ENCODE measurements around the gene EFL1.

DNA sequence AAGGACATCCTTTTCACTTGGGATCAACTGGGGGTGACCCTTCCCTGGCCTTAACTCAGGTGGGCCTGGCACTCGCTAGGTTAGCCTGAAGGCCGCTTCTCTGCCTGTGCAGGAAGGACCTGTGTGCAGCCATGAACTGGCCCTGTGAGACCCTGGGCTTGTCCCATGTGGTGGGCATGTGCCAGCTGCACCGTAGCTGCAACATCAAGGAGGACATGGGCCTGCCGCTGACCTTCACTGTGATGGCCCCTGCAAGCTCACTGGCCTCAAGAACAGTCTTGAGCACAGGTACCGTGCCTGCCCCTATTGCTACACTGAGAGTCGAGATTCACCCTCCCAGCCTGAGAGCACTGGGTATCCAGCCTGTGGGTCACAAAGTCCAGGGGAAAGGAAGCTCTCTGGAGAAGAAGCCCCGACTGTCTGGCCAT, 43.1 kb upstream of the EFL1 start:
- TF ChIP-seq ZNF121 (CRISPR knock-in tag; IDR thresholded peaks at IDR 0.05) (no peak), SP1 (CRISPR knock-in tag; conservative IDR thresholded peaks at IDR 0.05) (no peak), NFYB (CRISPR knock-in tag; conservative IDR thresholded peaks at IDR 0.05; ENCODE audit: low read depth) (no peak), CREB1 (CRISPR knock-in tag; IDR thresholded peaks at IDR 0.05) (no peak), SMAD4 (CRISPR knock-in tag; IDR thresholded peaks at IDR 0.05) (no peak), NR1H2 (CRISPR knock-in tag; IDR thresholded peaks at IDR 0.05) (no peak), EMX1 (CRISPR knock-in tag; IDR thresholded peaks at IDR 0.05) (no peak)
- TF ChIP-seq, protein P1, sequence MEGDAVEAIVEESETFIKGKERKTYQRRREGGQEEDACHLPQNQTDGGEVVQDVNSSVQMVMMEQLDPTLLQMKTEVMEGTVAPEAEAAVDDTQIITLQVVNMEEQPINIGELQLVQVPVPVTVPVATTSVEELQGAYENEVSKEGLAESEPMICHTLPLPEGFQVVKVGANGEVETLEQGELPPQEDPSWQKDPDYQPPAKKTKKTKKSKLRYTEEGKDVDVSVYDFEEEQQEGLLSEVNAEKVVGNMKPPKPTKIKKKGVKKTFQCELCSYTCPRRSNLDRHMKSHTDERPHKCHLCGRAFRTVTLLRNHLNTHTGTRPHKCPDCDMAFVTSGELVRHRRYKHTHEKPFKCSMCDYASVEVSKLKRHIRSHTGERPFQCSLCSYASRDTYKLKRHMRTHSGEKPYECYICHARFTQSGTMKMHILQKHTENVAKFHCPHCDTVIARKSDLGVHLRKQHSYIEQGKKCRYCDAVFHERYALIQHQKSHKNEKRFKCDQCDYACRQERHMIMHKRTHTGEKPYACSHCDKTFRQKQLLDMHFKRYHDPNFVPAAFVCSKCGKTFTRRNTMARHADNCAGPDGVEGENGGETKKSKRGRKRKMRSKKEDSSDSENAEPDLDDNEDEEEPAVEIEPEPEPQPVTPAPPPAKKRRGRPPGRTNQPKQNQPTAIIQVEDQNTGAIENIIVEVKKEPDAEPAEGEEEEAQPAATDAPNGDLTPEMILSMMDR (IDR thresholded peaks at IDR 0.05) = no peak
- TF ChIP-seq, protein P2, sequence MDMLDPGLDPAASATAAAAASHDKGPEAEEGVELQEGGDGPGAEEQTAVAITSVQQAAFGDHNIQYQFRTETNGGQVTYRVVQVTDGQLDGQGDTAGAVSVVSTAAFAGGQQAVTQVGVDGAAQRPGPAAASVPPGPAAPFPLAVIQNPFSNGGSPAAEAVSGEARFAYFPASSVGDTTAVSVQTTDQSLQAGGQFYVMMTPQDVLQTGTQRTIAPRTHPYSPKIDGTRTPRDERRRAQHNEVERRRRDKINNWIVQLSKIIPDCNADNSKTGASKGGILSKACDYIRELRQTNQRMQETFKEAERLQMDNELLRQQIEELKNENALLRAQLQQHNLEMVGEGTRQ (CRISPR knock-in tag; IDR thresholded peaks at IDR 0.05) = no peak
- TF ChIP-seq, protein P3, sequence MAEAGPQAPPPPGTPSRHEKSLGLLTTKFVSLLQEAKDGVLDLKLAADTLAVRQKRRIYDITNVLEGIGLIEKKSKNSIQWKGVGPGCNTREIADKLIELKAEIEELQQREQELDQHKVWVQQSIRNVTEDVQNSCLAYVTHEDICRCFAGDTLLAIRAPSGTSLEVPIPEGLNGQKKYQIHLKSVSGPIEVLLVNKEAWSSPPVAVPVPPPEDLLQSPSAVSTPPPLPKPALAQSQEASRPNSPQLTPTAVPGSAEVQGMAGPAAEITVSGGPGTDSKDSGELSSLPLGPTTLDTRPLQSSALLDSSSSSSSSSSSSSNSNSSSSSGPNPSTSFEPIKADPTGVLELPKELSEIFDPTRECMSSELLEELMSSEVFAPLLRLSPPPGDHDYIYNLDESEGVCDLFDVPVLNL (CRISPR knock-in tag; IDR thresholded peaks at IDR 0.05; ENCODE audit: borderline replicate concordance, low read depth) = no peak
- TF ChIP-seq, protein P4, sequence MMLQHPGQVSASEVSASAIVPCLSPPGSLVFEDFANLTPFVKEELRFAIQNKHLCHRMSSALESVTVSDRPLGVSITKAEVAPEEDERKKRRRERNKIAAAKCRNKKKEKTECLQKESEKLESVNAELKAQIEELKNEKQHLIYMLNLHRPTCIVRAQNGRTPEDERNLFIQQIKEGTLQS (CRISPR knock-in tag; conservative IDR thresholded peaks at IDR 0.05) = no peak
- TF ChIP-seq, protein P5, sequence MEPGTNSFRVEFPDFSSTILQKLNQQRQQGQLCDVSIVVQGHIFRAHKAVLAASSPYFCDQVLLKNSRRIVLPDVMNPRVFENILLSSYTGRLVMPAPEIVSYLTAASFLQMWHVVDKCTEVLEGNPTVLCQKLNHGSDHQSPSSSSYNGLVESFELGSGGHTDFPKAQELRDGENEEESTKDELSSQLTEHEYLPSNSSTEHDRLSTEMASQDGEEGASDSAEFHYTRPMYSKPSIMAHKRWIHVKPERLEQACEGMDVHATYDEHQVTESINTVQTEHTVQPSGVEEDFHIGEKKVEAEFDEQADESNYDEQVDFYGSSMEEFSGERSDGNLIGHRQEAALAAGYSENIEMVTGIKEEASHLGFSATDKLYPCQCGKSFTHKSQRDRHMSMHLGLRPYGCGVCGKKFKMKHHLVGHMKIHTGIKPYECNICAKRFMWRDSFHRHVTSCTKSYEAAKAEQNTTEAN (CRISPR knock-in tag; IDR thresholded peaks at IDR 0.05) = no peak
- TF ChIP-seq, protein P6, sequence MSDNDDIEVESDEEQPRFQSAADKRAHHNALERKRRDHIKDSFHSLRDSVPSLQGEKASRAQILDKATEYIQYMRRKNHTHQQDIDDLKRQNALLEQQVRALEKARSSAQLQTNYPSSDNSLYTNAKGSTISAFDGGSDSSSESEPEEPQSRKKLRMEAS (CRISPR knock-in tag; IDR thresholded peaks at IDR 0.05) = no peak
- TF ChIP-seq, protein P7, sequence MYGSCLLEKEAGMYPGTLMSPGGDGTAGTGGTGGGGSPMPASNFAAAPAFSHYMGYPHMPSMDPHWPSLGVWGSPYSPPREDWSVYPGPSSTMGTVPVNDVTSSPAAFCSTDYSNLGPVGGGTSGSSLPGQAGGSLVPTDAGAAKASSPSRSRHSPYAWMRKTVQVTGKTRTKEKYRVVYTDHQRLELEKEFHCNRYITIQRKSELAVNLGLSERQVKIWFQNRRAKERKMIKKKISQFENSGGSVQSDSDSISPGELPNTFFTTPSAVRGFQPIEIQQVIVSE (CRISPR knock-in tag; IDR thresholded peaks at IDR 0.05; ENCODE audit: borderline replicate concordance) = no peak

Measured in WTC11 (cell line).